ENCODE data around the gene DPEP2NB. TPM values are rescaled to one million over a fixed set of nuclear protein-coding genes. Genes with fewer than 3 reads are reported as not detected.
"Not testable (repeated sequence)": the region's sequence is repeated elsewhere in the genome, so short reads cannot be mapped to it uniquely, and the experiment has no call there.

DPEP2NB gene
- total RNA-seq, 1 experiment from 2014 or later: not detected

DNA sequence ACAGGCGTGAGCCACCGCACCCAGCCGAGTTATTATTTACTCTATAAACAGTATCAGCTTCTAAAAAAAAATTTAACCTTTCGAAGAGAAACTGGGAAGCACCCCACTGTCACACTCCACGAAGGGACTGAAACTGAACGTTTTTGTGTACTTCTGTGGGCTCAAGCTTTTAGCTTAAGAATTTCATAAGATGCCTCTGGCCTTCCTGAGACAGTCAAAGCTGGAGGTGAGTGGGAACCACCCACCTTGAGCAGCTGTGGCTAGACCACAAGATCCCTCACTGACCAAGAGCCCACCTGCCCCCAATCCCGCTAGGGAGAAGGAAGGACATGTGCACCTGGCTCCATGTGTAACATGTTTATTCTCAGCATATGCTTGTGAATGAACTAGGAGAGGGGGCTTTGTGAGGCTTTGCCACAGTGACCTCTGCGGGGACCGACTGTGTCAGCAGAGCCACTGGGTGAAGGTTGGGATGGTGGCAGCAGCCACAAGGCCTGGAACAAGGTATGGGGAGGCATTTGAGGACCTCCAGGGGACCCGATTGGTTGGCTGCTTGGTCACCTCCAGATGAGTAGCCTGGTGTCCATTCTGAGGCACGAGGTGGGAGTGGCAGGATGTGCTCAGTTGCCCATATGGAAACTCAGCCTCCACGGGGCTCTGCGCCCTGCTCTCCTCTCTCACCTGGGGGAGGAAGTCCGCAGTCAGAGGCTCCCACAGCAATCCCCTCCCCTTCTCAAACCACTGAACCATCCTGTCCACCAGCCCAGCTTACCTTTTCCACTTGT lies 40.2 kb downstream of the DPEP2NB start:
- no TSS peak for BruUV-seq (replicated peaks)
- no peaks in the 10 kb centered on the region for H3K4me1 ChIP-seq
- DNase-seq: no peak
- no peaks in the 10 kb centered on the region for H3K36me3 Mint-ChIP-seq (ENCODE audit: insufficient read depth, unreplicated experiment)
- no peak overlapping the region for H3K27ac Mint-ChIP-seq (ENCODE audit: unreplicated experiment)
- no peaks in the 10 kb centered on the region for H3K27me3 Mint-ChIP-seq (ENCODE audit: insufficient read depth, unreplicated experiment)
- TF ChIP-seq, protein P1, sequence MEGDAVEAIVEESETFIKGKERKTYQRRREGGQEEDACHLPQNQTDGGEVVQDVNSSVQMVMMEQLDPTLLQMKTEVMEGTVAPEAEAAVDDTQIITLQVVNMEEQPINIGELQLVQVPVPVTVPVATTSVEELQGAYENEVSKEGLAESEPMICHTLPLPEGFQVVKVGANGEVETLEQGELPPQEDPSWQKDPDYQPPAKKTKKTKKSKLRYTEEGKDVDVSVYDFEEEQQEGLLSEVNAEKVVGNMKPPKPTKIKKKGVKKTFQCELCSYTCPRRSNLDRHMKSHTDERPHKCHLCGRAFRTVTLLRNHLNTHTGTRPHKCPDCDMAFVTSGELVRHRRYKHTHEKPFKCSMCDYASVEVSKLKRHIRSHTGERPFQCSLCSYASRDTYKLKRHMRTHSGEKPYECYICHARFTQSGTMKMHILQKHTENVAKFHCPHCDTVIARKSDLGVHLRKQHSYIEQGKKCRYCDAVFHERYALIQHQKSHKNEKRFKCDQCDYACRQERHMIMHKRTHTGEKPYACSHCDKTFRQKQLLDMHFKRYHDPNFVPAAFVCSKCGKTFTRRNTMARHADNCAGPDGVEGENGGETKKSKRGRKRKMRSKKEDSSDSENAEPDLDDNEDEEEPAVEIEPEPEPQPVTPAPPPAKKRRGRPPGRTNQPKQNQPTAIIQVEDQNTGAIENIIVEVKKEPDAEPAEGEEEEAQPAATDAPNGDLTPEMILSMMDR (IDR thresholded peaks at IDR 0.05; ENCODE audit: insufficient read depth in 1 of 2, low read depth in 1 of 2, low read length in 1 of 2, severe bottlenecking in 1 of 2, unreplicated experiment in 1 of 2): no peak
- H3K36me3 ChIP-seq (ENCODE audit: control insufficient read depth, insufficient read depth, low read length): no peaks in the 10 kb centered on the region
- ChIA-PET POLR2A (no interaction called here), CTCF (no interaction called here)
- H3K4me3 ChIP-seq (ENCODE audit: low read depth, low read length): no peak overlapping the region
- H3K9me3 ChIP-seq: no peaks in the 10 kb centered on the region
- H3K9me3 Mint-ChIP-seq (ENCODE audit: unreplicated experiment): no peaks in the 10 kb centered on the region
- no peak overlapping the region for H3K4me3 Mint-ChIP-seq (ENCODE audit: unreplicated experiment)
- H3K27me3 ChIP-seq (replicated peaks; ENCODE audit: control insufficient read depth, insufficient read depth, low read length): no peaks in the 10 kb centered on the region
- intact Hi-C loops (cut with micrococcal nuclease; ENCODE audit: unreplicated experiment): no loop called here
- H3K4me1 Mint-ChIP-seq (ENCODE audit: low read depth, unreplicated experiment): no peaks in the 10 kb centered on the region

DNA sequence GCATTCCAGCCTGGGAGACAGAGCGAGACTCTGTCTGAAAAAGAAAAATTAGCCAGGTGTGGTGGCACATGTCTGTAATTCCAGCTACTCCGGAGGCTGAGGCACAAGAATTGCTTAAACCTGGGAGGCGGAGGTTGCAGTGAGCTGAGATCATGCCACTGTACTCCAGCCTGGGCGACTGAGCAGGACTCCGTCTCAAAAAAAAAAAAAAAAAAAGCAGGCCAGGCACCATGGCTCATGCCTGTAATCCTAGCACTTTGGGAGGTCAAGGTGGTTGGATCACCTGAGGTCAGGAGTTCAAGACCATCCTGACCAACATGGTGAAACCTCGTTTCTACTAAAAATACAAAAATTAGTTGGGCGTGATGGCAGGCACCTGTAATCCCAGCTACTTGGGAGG lies 43.4 kb downstream of the DPEP2NB start:
- DNase-seq; H3K36me3 ChIP-seq (ENCODE audit: control insufficient read depth, insufficient read depth, low read length); H3K4me3 Mint-ChIP-seq (ENCODE audit: unreplicated experiment); H3K9me3 ChIP-seq; H3K27me3 ChIP-seq (replicated peaks; ENCODE audit: control insufficient read depth, insufficient read depth, low read length); H3K27ac Mint-ChIP-seq (ENCODE audit: unreplicated experiment); BruUV-seq (replicated peaks); POLR2A ChIA-PET; H3K9me3 Mint-ChIP-seq (ENCODE audit: unreplicated experiment); intact Hi-C loops (cut with micrococcal nuclease; ENCODE audit: unreplicated experiment); H3K4me1 ChIP-seq; H3K4me3 ChIP-seq (ENCODE audit: low read depth, low read length); H3K27me3 Mint-ChIP-seq (ENCODE audit: insufficient read depth, unreplicated experiment): not testable (repeated sequence)
- peaks cover 12% of the 10 kb centered on the region for H3K36me3 Mint-ChIP-seq (ENCODE audit: insufficient read depth, unreplicated experiment)
- CTCF ChIA-PET: interaction anchor here (0.7 kb wide), 1 partner anchor 258 kb away, joined by 3 read pairs; no protein-coding TSS in a partner anchor
- peaks cover 11% of the 10 kb centered on the region for H3K4me1 Mint-ChIP-seq (ENCODE audit: low read depth, unreplicated experiment)

GRCh38 chr16:67971111-67971510 lies 44.6 kb downstream of the DPEP2NB start:
- H3K9me3 Mint-ChIP-seq (ENCODE audit: unreplicated experiment): no peaks in the 10 kb centered on the region
- intact Hi-C loops (cut with micrococcal nuclease; ENCODE audit: unreplicated experiment): no loop called here

More at GRCh38 chr16:67971111-67971510, 44.6 kb downstream of the DPEP2NB start:
- Mint-ChIP-seq H3K36me3 (ENCODE audit: insufficient read depth, unreplicated experiment) (peaks cover 18% of the 10 kb centered on the region), H3K4me1 (ENCODE audit: low read depth, unreplicated experiment) (peaks cover 22% of the 10 kb centered on the region), H3K4me3 (ENCODE audit: unreplicated experiment) (no peak overlapping the region), H3K27ac (ENCODE audit: unreplicated experiment) (no peak overlapping the region), H3K27me3 (ENCODE audit: insufficient read depth, unreplicated experiment) (no peaks in the 10 kb centered on the region)
- no peak for DNase-seq
- ChIA-PET CTCF (no interaction called here), POLR2A (no interaction called here)
- Histone ChIP-seq H3K9me3 (no peaks in the 10 kb centered on the region), H3K36me3 (ENCODE audit: control insufficient read depth, insufficient read depth, low read length) (no peaks in the 10 kb centered on the region; the same call in 1 of the 2 replicates), H3K27me3 (replicated peaks; ENCODE audit: control insufficient read depth, insufficient read depth, low read length) (no peaks in the 10 kb centered on the region), H3K4me3 (ENCODE audit: low read depth, low read length) (no peak overlapping the region), H3K4me1 (peaks cover 21% of the 10 kb centered on the region)
- BruUV-seq (replicated peaks): no TSS peak
- TF ChIP-seq, protein P1 (IDR thresholded peaks at IDR 0.05; ENCODE audit: insufficient read depth in 1 of 2, low read depth in 1 of 2, low read length in 1 of 2, severe bottlenecking in 1 of 2, unreplicated experiment in 1 of 2): no peak
